ENCODE results near the gene AMN.
A peak's percentile ranks its signal among the peaks of the same experiment; 100 is the strongest.

The AMN gene

GRCh38 chr14:102943979-102944378 lies 21.5 kb downstream of the AMN start:
- DNase-seq (ENCODE audit: low read depth), result no peak

- no peak for DNase-seq (ENCODE audit: low read depth)
Observed at GRCh38 chr14:102944448-102945330, 22.2 kb downstream of the AMN start.

GRCh38 chr14:102945346-102946130 lies 23.1 kb downstream of the AMN start:
- peak; percentile 30 for DNase-seq (ENCODE audit: low read depth)

GRCh38 chr14:102947321-102948103 lies 25.0 kb downstream of the AMN start:
- no peak for DNase-seq (ENCODE audit: low read depth)

- DNase-seq (ENCODE audit: low read depth), result no peak
Observed at GRCh38 chr14:102948698-102949061, 26.2 kb downstream of the AMN start.

- peak; percentile 68 for DNase-seq (ENCODE audit: low read depth)
Observed at GRCh38 chr14:102949062-102949800, 26.8 kb downstream of the AMN start.

- DNase-seq (ENCODE audit: low read depth), result no peak
Observed at GRCh38 chr14:102949801-102950451, 27.5 kb downstream of the AMN start.

GRCh38 chr14:102951034-102951433 lies 28.6 kb downstream of the AMN start:
- DNase-seq (ENCODE audit: low read depth), result no peak

GRCh38 chr14:102951799-102952198 lies 29.3 kb downstream of the AMN start:
- peak; percentile 12 for DNase-seq (ENCODE audit: low read depth)

GRCh38 chr14:102952276-102952675 lies 29.8 kb downstream of the AMN start:
- DNase-seq (ENCODE audit: low read depth), result no peak

GRCh38 chr14:102953100-102953499 lies 30.6 kb downstream of the AMN start:
- DNase-seq (ENCODE audit: low read depth), result no peak

- no peak for DNase-seq (ENCODE audit: low read depth)
Observed at GRCh38 chr14:102954081-102954789, 31.8 kb downstream of the AMN start.

GRCh38 chr14:102955636-102956408 lies 33.4 kb downstream of the AMN start:
- no peak for DNase-seq (ENCODE audit: low read depth)

GRCh38 chr14:102957222-102957621 lies 34.8 kb downstream of the AMN start:
- DNase-seq (ENCODE audit: low read depth), result peak; percentile 28

GRCh38 chr14:102958461-102958860 lies 36.0 kb downstream of the AMN start:
- DNase-seq (ENCODE audit: low read depth), result no peak

- DNase-seq (ENCODE audit: low read depth), result no peak
Observed at GRCh38 chr14:102962111-102962627, 39.7 kb downstream of the AMN start.

GRCh38 chr14:102964152-102964730 lies 41.8 kb downstream of the AMN start:
- no peak for DNase-seq (ENCODE audit: low read depth)

- DNase-seq (ENCODE audit: low read depth), result no peak
Observed at GRCh38 chr14:102965282-102965681, 42.8 kb downstream of the AMN start.

All from ELR (cell line).